Activated T-cell treated with anti-CD3 and anti-CD28 coated beads, Interleukin-2, amount 50 U/mL, for 4 hours (primary cell): ENCODE data around the gene CISD1. TPM values are rescaled to one million over a fixed set of nuclear protein-coding genes. Genes with fewer than 3 reads are reported as not detected.

ENCODE experiments used
- total RNA-seq, 3 donors: library from RNA; stranded (reverse); gene quantifications; one replicate each; pipeline ENCODE4 v1.2.1, GENCODE V29; 2021

CISD1 gene
- total RNA-seq, 3 donors from 2014 or later, result 61.4 to 76.7 (median 74.0) TPM

Other genes with a start within 250 kb of the CISD1 start
- gene IPMK, start 1.3 kb upstream of the CISD1 start, total RNA-seq, result 1 to 10 TPM; 7.5 to 8.8 (median 7.8) TPM
- 10 to 100 TPM; 13.4 to 16.0 (median 15.7) TPM for gene UBE2D1, start 65.8 kb downstream of the CISD1 start, total RNA-seq
- gene TFAM, start 116.2 kb downstream of the CISD1 start, total RNA-seq, result 100 to 1,000 TPM; 136 to 157 (median 153) TPM
- not detected for gene BICC1, start 243.7 kb downstream of the CISD1 start, total RNA-seq